Liver (tissue), 9 donors: ENCODE results near the gene HDAC10. TPM values are rescaled to one million over a fixed set of nuclear protein-coding genes. Genes with fewer than 3 reads are reported as not detected.

Source experiments
- DNase-seq: peaks from one replicate; pipeline ENCODE4 v3.0.0-alpha.2; 2017; ENCODE audit warnings: low spot score
- H3K27ac ChIP-seq, 2 donors: one replicate each; pipeline ENCODE4 v1.7.0; 2013; ENCODE audit warnings: inconsistent platforms in 2 of 2, low read length in 2 of 2, control low read depth in 1 of 2, low read depth in 1 of 2, mild to moderate bottlenecking in 1 of 2
- H3K27me3 ChIP-seq, 4 donors: one replicate each; pipeline versions ENCODE4 v1.6.1 to v1.7.0; 2013; ENCODE audit warnings: low read length in 3 of 4, inconsistent platforms in 1 of 4, mild to moderate bottlenecking in 1 of 4, moderate library complexity in 1 of 4; ENCODE audit not compliant: control insufficient read depth in 4 of 4, insufficient read depth in 4 of 4
- H3K36me3 ChIP-seq, 4 donors: one replicate each; pipeline versions ENCODE4 v1.6.1 to v1.7.0; 2013; ENCODE audit warnings: low read length in 3 of 4, mild to moderate bottlenecking in 3 of 4, low read depth in 1 of 4, moderate library complexity in 1 of 4; ENCODE audit not compliant: control insufficient read depth in 4 of 4, insufficient read depth in 3 of 4
- H3K4me1 ChIP-seq, 4 donors: one replicate each; pipeline versions ENCODE4 v1.6.1 to v1.7.0; 2013; ENCODE audit warnings: low read length in 3 of 4, mild to moderate bottlenecking in 3 of 4, moderate library complexity in 1 of 4; ENCODE audit not compliant: control insufficient read depth in 4 of 4, insufficient read depth in 4 of 4
- H3K4me3 ChIP-seq, 3 donors: one replicate each; pipeline versions ENCODE4 v1.6.1 to v1.7.0; 2013; ENCODE audit warnings: low read length in 3 of 3, control low read depth in 1 of 3, low read depth in 1 of 3, mild to moderate bottlenecking in 1 of 3
- H3K9ac ChIP-seq, 2 donors: one replicate each; pipeline ENCODE4 v1.7.0; 2013; ENCODE audit warnings: low read length in 2 of 2, mild to moderate bottlenecking in 2 of 2, moderate library complexity in 2 of 2, control low read depth in 1 of 2, low read depth in 1 of 2
- H3K9me3 ChIP-seq, 4 donors: one replicate each; pipeline versions ENCODE4 v1.6.1 to v1.7.0; 2013; ENCODE audit warnings: low read length in 3 of 4; ENCODE audit not compliant: control insufficient read depth in 4 of 4
- ATF3 ChIP-seq: IDR thresholded peaks from 2 replicates; pipeline ENCODE4 v1.6.1; 2016; ENCODE audit warnings: antibody characterized with exemption
- EGR1 ChIP-seq, 2 donors: IDR thresholded peaks; 2 replicates each; pipeline ENCODE4 v1.6.1; 2016 to 2018; ENCODE audit warnings: antibody characterized with exemption in 2 of 2, low read depth in 2 of 2
- FOXA1 ChIP-seq: IDR thresholded peaks from 2 replicates; pipeline ENCODE4 v1.6.1; 2016; ENCODE audit warnings: antibody characterized with exemption
- GABPA ChIP-seq, 2 donors: IDR thresholded peaks in 1 of 2; conservative IDR thresholded peaks in 1 of 2; 2 replicates each; pipeline ENCODE4 v1.6.1; 2016; ENCODE audit warnings: antibody characterized with exemption in 2 of 2, mild to moderate bottlenecking in 1 of 2, moderate library complexity in 1 of 2
- HNF4A ChIP-seq, 2 donors: conservative IDR thresholded peaks; 2 replicates each; pipeline ENCODE4 v1.6.1; 2016; ENCODE audit warnings: antibody characterized with exemption in 2 of 2, mild to moderate bottlenecking in 2 of 2
- JUND ChIP-seq, 2 donors: IDR thresholded peaks; 2 replicates each; pipeline ENCODE4 v1.6.1; 2016; ENCODE audit warnings: antibody characterized with exemption in 2 of 2
- RAD21 ChIP-seq, 2 donors: IDR thresholded peaks; 2 replicates each; pipeline ENCODE4 v1.6.1; 2016; ENCODE audit warnings: antibody characterized with exemption in 2 of 2, mild to moderate bottlenecking in 2 of 2
- RXRA ChIP-seq, 2 donors: IDR thresholded peaks; 2 replicates each; pipeline ENCODE4 v1.6.1; 2017 to 2018; ENCODE audit warnings: antibody characterized with exemption in 2 of 2, mild to moderate bottlenecking in 1 of 2
- SP1 ChIP-seq: IDR thresholded peaks from 2 replicates; pipeline ENCODE4 v1.6.1; 2018; ENCODE audit warnings: antibody characterized with exemption, mild to moderate bottlenecking
- TAF1 ChIP-seq: conservative IDR thresholded peaks from 2 replicates; pipeline ENCODE4 v1.6.1; 2016; ENCODE audit warnings: antibody characterized with exemption, mild to moderate bottlenecking
- YY1 ChIP-seq: IDR thresholded peaks from 2 replicates; pipeline ENCODE4 v1.6.1; 2016; ENCODE audit warnings: antibody characterized with exemption, mild to moderate bottlenecking
- ZBTB33 ChIP-seq: IDR thresholded peaks from 2 replicates; pipeline ENCODE4 v1.6.1; 2016; ENCODE audit warnings: antibody characterized with exemption
- WGBS: extraction: QIAGEN DNeasy Blood & Tissue Kit; methylation state at CpG from one replicate; pipeline ENCODE4 v1.1.7; 2013; 5-methylcytosine and 5-hydroxymethylcytosine counted together
- polyA plus RNA-seq, 2 donors: library from polyadenylated mRNA; stranded (reverse) in 1 of 2; unstranded in 1 of 2; fragments of 200-250 nt in 1 of 2; fragments of >200 nt in 1 of 2; fragmentation: Nextera tagmentation in 1 of 2; extraction: Ambion mirVana in 1 of 2; gene quantifications; one replicate each; pipeline versions ENCODE4 v1.2.1 to v1.2.3, GENCODE V29; 2013 to 2015
- total RNA-seq, 2 donors: library from RNA; depleted of rRNA; stranded (reverse); fragments of >200 nt; gene quantifications; one replicate each; pipeline ENCODE4 v1.2.3, GENCODE V29; 2014
- donor health status: healthy.
- donor health status: healthy.
- donor health status: healthy.
- donor health status: healthy.
- donor health status: healthy.

Gene HDAC10
- total and polyA plus RNA-seq, 4 donors = 6.2 to 18.2 (median 13.6) TPM

- peak; percentile 56 for DNase-seq
- TF ChIP-seq RXRA (IDR thresholded peaks at IDR 0.05) = peak in 1 of 2 donors; percentile 16
- no peak for TF ChIP-seq JUND (IDR thresholded peaks at IDR 0.05)
- Histone ChIP-seq H3K4me1 (peaks cover 53 to 93% (median 78%) of the 10 kb centered on the region in 4 donors), H3K27me3 (no peaks in the 10 kb centered on the region), H3K36me3 (no peaks in the 10 kb centered on the region), H3K27ac (peak overlapping the region; percentile 68 to 78), H3K4me3 (peak overlapping the region; percentile 23 to 84 (median 61)), H3K9me3 (no peaks in the 10 kb centered on the region), H3K9ac (no peak overlapping the region)
- 11% methylated on average over 59 of the region's 59 CpGs for WGBS
Measured at GRCh38 chr22:50298937-50299784, 48.1 kb upstream of the HDAC10 start.

- peak overlapping the region in 1 of 3 donors; percentile 36 for H3K4me3 ChIP-seq
- WGBS = 54% methylated on average over 4 of the region's 4 CpGs
- TF ChIP-seq RXRA (IDR thresholded peaks at IDR 0.05) = no peak
- no peak for TF ChIP-seq SP1
- no peak for TF ChIP-seq GABPA (IDR thresholded peaks at IDR 0.05 in 1 of 2, conservative IDR thresholded peaks at IDR 0.05 in 1 of 2)
- no peak for TF ChIP-seq FOXA1
- TF ChIP-seq ZBTB33 = no peak
- no peak for TF ChIP-seq EGR1 (IDR thresholded peaks at IDR 0.05; ENCODE audit: low read depth in 2 of 2)
- no peak for TF ChIP-seq RAD21 (IDR thresholded peaks at IDR 0.05)
- no peak for TF ChIP-seq ATF3
- no peak for TF ChIP-seq HNF4A (conservative IDR thresholded peaks at IDR 0.05)
- TF ChIP-seq YY1 = no peak
- no peak for TF ChIP-seq TAF1
- H3K9me3 ChIP-seq = no peaks in the 10 kb centered on the region
- H3K36me3 ChIP-seq = no peaks in the 10 kb centered on the region
- H3K4me1 ChIP-seq = peaks cover 52 to 93% (median 76%) of the 10 kb centered on the region in 4 donors
- H3K27ac ChIP-seq = peak overlapping the region; percentile 16 to 31
- no peaks in the 10 kb centered on the region for H3K27me3 ChIP-seq
- no peak for DNase-seq
- no peak overlapping the region for H3K9ac ChIP-seq
Measured at GRCh38 chr22:50298266-50298637, 47.2 kb upstream of the HDAC10 start.

- Histone ChIP-seq H3K4me3 (peak overlapping the region in 2 of 3 donors; percentile 12 to 36), H3K27me3 (no peaks in the 10 kb centered on the region), H3K4me1 (peaks cover 55 to 93% (median 77%) of the 10 kb centered on the region in 4 donors), H3K9me3 (no peaks in the 10 kb centered on the region), H3K27ac (peak overlapping the region; percentile 31 to 70), H3K9ac (no peak overlapping the region), H3K36me3 (no peaks in the 10 kb centered on the region)
- TF ChIP-seq HNF4A (conservative IDR thresholded peaks at IDR 0.05) = peak in 1 of 2 donors; percentile 27
- no peak for TF ChIP-seq TAF1
- TF ChIP-seq ATF3 = no peak
- no peak for DNase-seq
- WGBS = 38% methylated on average over 20 of the region's 20 CpGs
Measured at GRCh38 chr22:50297510-50298265, 46.6 kb upstream of the HDAC10 start.
